ENCODE data around the gene GLI3. TPM values are rescaled to one million over a fixed set of nuclear protein-coding genes. Genes with fewer than 3 reads are reported as not detected.

Gene GLI3
- total RNA-seq, 1 experiment from 2014 or later: 45.0 TPM

DNA sequence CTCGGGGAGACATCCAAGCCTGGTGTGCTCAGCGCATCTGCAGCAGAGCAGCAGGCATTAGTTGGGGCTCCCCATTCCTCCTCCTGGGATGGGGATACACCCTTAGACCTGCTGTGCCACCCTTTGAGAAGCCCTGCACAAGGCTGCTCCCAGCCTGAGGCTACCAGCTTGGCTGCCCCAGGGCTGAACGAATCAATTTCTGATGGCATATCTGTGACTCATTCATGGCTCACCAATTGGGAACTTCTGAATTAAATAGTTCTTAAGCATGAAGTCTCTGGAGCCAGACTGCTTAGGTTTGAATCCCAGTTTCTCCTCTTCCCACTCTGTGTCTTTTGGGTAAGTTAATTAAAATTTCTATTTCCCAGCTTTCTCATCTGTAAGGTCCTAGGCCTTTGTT is 16.3 kb upstream of the GLI3 start:
- H3K4me1 Mint-ChIP-seq: no peaks in the 10 kb centered on the region
- Histone ChIP-seq H3T11ph (ENCODE audit: low read length) (no peak overlapping the region), H3K27ac (ENCODE audit: insufficient read length, low read depth, low read length) (no peak overlapping the region), H3K4ac (ENCODE audit: low read depth, low read length) (no peak overlapping the region), H3K23ac (ENCODE audit: insufficient read length, low read depth, low read length) (no peak overlapping the region), H2BK12ac (ENCODE audit: insufficient read length, low read depth, low read length) (no peak overlapping the region), H3K4me2 (ENCODE audit: insufficient read depth, insufficient read length, low read length) (no peak overlapping the region), H4K20me1 (ENCODE audit: control insufficient read depth, insufficient read depth, insufficient read length) (no peaks in the 10 kb centered on the region), H3K14ac (ENCODE audit: insufficient read depth, low read length) (no peak overlapping the region), H3K23me2 (ENCODE audit: insufficient read length, low read depth, low read length, poor library complexity, severe bottlenecking) (no peaks in the 10 kb centered on the region), H2AFZ (ENCODE audit: low read length) (no peak overlapping the region), H3K18ac (ENCODE audit: insufficient read length, low read depth, low read length) (no peak overlapping the region), H3K27me3 (ENCODE audit: insufficient read depth, low read length) (no peaks in the 10 kb centered on the region), H4K5ac (ENCODE audit: insufficient read length, low read depth, low read length) (no peak overlapping the region), H3K9ac (ENCODE audit: extremely low read depth, insufficient read length, low read length) (no peak overlapping the region), H2BK120ac (ENCODE audit: low read depth, low read length, poor library complexity, severe bottlenecking) (no peak overlapping the region), H3K79me2 (ENCODE audit: insufficient read depth, low read length) (no peaks in the 10 kb centered on the region), H2AK5ac (ENCODE audit: insufficient read length, low read length) (no peak overlapping the region), H3K4me1 (ENCODE audit: insufficient read depth, low read length) (no peaks in the 10 kb centered on the region), H2BK15ac (ENCODE audit: low read depth, low read length) (no peak overlapping the region), H2BK5ac (ENCODE audit: insufficient read length, low read length) (no peak overlapping the region), H3K79me1 (ENCODE audit: insufficient read depth, low read depth, low read length, poor library complexity, severe bottlenecking) (no peaks in the 10 kb centered on the region), H4K8ac (replicated peaks; ENCODE audit: insufficient read length, low read depth, low read length) (no peak overlapping the region), H3K56ac (ENCODE audit: insufficient read length, low read depth, low read length) (no peak overlapping the region), H2BK20ac (ENCODE audit: low read depth, low read length, poor library complexity, severe bottlenecking) (no peak overlapping the region), H4K91ac (ENCODE audit: insufficient read length, low read depth, low read length) (no peak overlapping the region), H3K9me3 (ENCODE audit: control insufficient read depth, low read depth, low read length) (no peaks in the 10 kb centered on the region)
- DNase-seq: no peak
- H3K9me3 Mint-ChIP-seq: peaks cover 12 to 17% of the 10 kb centered on the region in 2 experiments; a peak in 4 of 5 replicates
- no peak overlapping the region for H3K27ac Mint-ChIP-seq
- no peaks in the 10 kb centered on the region for H3K27me3 Mint-ChIP-seq (ENCODE audit: low read depth)
- no CpG with 5 or more reads among the region's 3 CpGs for whole genome bisulfite sequencing (ENCODE audit: extremely low coverage, insufficient read length, low lambda C conversion rate)
- H3K36me3 Mint-ChIP-seq (ENCODE audit: insufficient read depth in 1 of 3, low read depth in 3 of 3): peaks cover 0 to 16% (median 0%) of the 10 kb centered on the region in 3 experiments; a peak in 4 of 7 replicates
- TF ChIP-seq, protein P1, sequence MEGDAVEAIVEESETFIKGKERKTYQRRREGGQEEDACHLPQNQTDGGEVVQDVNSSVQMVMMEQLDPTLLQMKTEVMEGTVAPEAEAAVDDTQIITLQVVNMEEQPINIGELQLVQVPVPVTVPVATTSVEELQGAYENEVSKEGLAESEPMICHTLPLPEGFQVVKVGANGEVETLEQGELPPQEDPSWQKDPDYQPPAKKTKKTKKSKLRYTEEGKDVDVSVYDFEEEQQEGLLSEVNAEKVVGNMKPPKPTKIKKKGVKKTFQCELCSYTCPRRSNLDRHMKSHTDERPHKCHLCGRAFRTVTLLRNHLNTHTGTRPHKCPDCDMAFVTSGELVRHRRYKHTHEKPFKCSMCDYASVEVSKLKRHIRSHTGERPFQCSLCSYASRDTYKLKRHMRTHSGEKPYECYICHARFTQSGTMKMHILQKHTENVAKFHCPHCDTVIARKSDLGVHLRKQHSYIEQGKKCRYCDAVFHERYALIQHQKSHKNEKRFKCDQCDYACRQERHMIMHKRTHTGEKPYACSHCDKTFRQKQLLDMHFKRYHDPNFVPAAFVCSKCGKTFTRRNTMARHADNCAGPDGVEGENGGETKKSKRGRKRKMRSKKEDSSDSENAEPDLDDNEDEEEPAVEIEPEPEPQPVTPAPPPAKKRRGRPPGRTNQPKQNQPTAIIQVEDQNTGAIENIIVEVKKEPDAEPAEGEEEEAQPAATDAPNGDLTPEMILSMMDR (conservative IDR thresholded peaks at IDR 0.05): no peak
- no peak overlapping the region for H3K4me3 Mint-ChIP-seq
